HUES6 (cell line): ENCODE measurements around the gene KIF5A.
A peak's percentile ranks its signal among the peaks of the same experiment; 100 is the strongest.

Experiments used
- H3K27ac ChIP-seq: 2 replicates; pipeline ENCODE4 v1.7.0; 2013; ENCODE audit warnings: low read depth, mild to moderate bottlenecking, low read length, inconsistent platforms
- H3K27me3 ChIP-seq: 2 replicates; pipeline ENCODE4 v1.6.1; 2013; ENCODE audit warnings: low read length; ENCODE audit not compliant: control insufficient read depth, insufficient read depth
- H3K36me3 ChIP-seq: 2 replicates; pipeline ENCODE4 v1.6.1; 2013; ENCODE audit warnings: low read length; ENCODE audit not compliant: control insufficient read depth, insufficient read depth
- H3K4me1 ChIP-seq: 2 replicates; pipeline ENCODE4 v1.6.1; 2013; ENCODE audit warnings: low read length; ENCODE audit not compliant: control insufficient read depth, insufficient read depth
- H3K4me3 ChIP-seq: 2 replicates; pipeline ENCODE4 v1.5.1; 2013; ENCODE audit warnings: low read depth, low read length
- H3K9ac ChIP-seq: one replicate; pipeline ENCODE4 v1.6.1; 2013; ENCODE audit warnings: mild to moderate bottlenecking, low read length
- H3K9me3 ChIP-seq: 2 replicates; pipeline ENCODE4 v1.6.1; 2013; ENCODE audit warnings: low read depth, low read length; ENCODE audit not compliant: control insufficient read depth, insufficient read depth

KIF5A gene

DNA sequence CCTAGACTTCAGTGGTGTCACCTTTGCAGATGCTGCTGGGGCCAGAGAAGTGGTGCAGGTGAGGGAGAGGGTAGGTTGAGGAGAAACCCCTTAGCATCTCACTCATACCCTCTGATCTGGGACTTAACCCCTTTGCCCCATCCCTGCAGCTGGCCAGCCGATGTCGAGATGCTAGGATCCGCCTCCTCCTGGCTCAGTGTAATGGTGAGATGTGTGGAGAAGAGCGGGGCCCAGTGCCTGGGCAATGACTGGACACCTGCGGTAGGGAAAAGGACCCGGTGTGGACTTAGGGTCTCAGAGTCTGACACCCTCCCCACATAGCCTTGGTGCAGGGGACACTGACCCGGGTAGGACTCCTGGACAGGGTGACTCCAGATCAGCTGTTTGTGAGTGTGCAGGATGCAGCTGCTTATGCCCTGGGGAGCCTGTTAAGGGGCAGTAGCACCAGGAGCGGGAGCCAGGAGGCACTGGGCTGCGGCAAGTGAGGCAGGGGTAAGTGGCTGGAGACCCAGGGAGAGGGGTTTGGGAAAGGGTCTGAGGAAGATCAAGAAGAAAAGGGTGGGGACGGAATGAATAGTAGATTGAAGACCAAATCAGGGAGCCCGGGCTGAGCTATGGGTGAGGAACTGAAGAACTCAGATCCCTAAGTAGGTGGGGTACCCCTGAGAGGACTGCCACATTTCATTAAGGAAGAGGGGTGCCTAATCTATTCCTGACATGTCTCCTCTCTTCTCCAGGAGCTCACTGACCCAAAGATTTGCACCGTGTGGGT lies 75.6 kb downstream of the KIF5A start:
- H3K9me3 ChIP-seq, result no peaks in the 10 kb centered on the region
- peaks cover 100% of the 10 kb centered on the region for H3K27me3 ChIP-seq
- peaks cover 14% of the 10 kb centered on the region for H3K4me1 ChIP-seq
- H3K27ac ChIP-seq, result no peak overlapping the region
- H3K9ac ChIP-seq, result no peak overlapping the region
- H3K4me3 ChIP-seq, result no peak overlapping the region
- H3K36me3 ChIP-seq, result no peaks in the 10 kb centered on the region

DNA sequence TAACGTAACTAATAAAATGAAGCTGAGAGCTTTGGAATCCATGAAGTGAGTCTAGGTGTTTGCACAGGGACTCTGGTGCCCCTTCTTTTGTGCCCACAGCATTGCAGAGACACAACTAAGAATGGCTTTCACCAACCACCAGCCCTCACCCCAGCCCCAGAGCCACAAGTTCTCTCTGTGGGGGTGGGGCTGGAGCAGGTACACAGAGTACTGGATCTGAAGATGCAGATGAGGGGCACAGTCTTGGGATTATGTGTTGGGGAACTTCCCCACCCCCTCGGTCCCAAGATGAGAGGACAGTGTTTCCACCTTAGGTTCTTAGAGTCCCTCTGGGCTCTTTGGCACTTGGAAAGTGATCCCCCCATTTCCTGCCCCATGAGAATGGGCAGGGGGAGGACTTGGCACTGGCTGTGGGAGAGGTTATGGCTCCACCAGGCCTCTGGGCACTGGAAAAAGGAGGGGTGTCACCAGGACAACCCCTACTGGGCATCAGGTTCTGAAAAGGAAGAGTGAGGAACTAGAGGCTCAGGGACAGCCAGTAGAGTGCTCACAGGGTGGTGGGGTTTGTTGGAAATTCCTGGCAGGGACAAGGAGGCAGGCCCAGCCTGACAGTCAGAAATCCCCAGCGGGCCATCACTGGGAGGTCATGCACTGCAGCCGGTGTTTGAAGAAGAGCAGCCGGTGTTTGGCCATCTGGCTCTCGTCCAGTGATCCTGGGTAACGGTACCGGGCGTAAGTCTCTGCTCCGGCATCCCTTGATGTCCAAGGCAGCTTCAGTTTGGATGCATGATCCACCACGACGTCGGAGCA lies 76.5 kb downstream of the KIF5A start:
- no peaks in the 10 kb centered on the region for H3K9me3 ChIP-seq
- H3K27ac ChIP-seq, result no peak overlapping the region
- H3K36me3 ChIP-seq, result no peaks in the 10 kb centered on the region
- no peak overlapping the region for H3K9ac ChIP-seq
- H3K4me1 ChIP-seq, result peaks cover 8% of the 10 kb centered on the region
- H3K27me3 ChIP-seq, result peaks cover 100% of the 10 kb centered on the region
- no peak overlapping the region for H3K4me3 ChIP-seq

DNA sequence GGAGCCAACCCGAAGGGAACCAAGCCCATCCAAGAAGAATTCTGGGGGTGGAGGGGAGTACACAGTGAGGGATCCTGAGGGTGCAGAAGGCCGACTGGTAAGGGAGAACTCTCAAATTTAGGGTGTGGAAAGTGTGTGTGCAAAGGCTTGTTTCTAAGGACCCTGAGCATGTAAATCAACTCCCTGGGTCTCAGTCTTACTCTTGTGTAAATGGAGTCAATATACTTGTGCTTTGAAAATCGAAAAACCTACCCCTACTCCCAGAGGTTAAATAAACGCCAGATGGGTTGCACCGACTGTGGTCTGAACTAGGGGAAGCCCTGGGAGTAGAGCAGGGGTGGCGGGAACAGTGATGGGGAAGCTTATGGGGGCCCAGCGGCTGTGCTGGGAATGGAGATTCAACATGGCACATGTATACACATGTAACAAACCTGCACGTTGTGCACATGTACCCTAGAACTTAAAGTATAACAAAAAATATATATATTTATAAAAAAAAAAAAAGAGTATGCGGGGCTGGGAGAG lies 77.1 kb downstream of the KIF5A start:
- peaks cover 100% of the 10 kb centered on the region for H3K27me3 ChIP-seq
- H3K36me3 ChIP-seq, result no peaks in the 10 kb centered on the region

DNA sequence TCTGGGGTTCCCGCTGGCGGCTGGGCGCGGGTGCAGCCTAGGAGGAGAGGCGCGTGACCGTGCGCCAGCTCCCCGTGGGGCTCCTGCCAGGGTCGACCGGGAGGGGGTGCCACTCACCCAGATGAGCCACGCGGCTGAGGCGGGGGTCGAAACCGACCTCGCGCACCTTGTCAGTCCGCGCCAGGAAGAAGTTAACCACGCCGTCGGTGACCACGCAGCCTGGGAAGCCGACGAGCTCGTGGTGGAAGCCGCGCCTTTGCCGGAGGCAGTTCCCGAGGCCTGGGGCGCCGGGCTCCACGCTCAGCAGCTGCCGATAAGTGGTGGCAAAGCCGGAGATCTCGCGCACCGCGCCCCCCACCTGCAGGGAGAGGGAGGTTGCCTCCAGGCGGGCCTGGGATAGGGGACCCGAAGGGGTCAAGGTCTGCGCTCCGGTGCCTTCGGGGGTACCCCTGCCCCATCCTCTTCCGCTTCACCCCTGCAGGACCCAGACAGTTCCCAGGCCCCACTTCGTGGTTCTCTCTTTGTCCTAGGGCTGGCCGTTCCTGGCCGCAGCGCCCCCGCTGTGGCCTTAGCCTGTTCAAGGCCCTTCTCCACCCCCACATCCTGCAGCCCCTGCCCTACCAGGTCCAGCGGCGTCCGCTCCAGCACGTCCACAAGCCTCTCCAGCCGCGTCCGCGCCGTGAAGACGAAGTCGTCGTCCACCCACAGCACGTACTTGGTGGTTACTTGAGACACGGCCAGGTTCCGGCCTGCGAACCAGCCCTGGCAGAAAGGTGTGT lies 77.8 kb downstream of the KIF5A start:
- Histone ChIP-seq H3K9me3 (no peaks in the 10 kb centered on the region), H3K9ac (no peak overlapping the region), H3K4me3 (peak overlapping the region; percentile 41; the same call in 1 of the 2 replicates), H3K27ac (no peak overlapping the region), H3K27me3 (peaks cover 100% of the 10 kb centered on the region), H3K36me3 (no peaks in the 10 kb centered on the region), H3K4me1 (peaks cover 10% of the 10 kb centered on the region)

More for the DNA sequence above, 77.1 kb downstream of the KIF5A start:
- Histone ChIP-seq H3K9me3 (no peaks in the 10 kb centered on the region), H3K27ac (no peak overlapping the region), H3K4me1 (peaks cover 10% of the 10 kb centered on the region), H3K9ac (no peak overlapping the region), H3K4me3 (no peak overlapping the region)

DNA sequence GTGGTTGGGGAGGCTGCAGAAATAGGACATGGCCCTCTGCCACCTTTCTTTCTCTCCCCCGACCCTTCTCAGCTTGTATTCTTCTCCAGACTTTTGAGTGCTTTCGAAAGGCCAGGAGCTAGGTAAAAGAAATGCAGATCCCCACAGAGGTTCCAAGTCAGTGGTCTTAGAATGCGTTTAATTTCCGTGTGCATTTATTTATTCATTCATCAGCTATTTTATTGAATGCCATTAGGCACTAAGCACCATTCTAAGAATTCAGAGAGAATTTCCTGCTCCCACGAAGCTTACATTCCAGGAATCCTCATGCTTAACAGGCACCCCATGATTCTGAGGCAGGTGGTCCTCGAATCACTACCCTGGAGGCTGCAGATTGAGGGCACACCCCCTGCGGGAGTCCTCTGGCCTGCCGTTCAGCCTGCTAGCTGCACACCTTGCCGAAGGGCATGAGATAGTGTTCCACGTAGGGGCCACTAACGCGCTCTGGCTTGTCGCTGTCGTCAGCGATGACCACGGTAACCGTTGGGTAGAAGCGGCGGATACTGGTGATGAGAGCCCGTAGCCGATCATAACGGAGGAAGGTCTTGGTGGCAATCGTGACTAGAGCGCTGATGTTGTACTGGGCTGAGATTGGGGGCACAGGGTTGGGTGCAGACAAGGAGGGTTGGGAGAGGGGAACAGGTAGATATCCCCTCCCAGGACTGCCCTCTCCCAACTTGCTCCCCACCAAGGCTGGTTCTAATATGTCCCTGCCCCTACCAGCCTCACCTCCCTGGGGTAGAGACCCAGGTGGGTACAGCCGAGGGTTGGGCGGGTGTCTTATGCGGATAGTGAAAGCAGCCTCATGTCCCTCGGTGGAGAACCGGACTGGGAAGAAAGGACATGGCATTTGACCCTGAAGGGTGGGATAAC lies 78.7 kb downstream of the KIF5A start:
- Histone ChIP-seq H3K4me3 (peak overlapping the region; percentile 41; the same call in 1 of the 2 replicates), H3K4me1 (peaks cover 13% of the 10 kb centered on the region), H3K27me3 (peaks cover 100% of the 10 kb centered on the region), H3K9me3 (no peaks in the 10 kb centered on the region), H3K9ac (no peak overlapping the region), H3K27ac (no peak overlapping the region), H3K36me3 (no peaks in the 10 kb centered on the region)

DNA sequence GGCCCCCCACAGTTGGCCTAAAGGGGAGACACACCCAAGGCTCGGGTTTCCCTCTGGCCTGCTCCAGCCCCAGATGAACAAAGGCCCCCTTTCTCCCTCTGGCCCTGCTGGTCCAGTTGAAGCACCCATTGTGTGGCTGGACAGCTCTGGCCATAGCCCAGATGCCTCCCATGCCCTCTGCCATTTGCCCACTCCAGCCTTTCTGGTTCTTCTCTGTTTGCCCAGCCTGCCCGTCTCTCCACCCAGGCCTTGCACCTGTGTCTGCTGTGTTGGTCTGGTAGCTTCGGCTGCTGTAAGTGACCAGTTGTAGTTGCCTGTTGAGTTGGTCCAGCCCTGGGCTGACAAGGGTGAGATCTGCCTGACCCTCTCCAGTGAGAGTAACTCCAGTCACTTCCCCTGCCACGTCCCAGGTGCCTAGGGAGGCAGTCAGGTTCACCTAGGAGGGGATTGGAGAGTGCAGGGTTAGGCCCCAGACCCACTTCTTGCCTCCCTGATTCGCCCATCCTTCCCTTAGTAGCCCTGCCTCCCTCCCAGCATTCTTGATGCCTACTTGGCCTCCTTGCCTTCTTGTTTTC lies 80.1 kb downstream of the KIF5A start:
- H3K9me3 ChIP-seq, result no peaks in the 10 kb centered on the region
- H3K36me3 ChIP-seq, result no peaks in the 10 kb centered on the region
- H3K27me3 ChIP-seq, result peaks cover 98% of the 10 kb centered on the region
- no peak overlapping the region for H3K9ac ChIP-seq
- no peak overlapping the region for H3K27ac ChIP-seq
- H3K4me3 ChIP-seq, result no peak overlapping the region
- peaks cover 13% of the 10 kb centered on the region for H3K4me1 ChIP-seq

DNA sequence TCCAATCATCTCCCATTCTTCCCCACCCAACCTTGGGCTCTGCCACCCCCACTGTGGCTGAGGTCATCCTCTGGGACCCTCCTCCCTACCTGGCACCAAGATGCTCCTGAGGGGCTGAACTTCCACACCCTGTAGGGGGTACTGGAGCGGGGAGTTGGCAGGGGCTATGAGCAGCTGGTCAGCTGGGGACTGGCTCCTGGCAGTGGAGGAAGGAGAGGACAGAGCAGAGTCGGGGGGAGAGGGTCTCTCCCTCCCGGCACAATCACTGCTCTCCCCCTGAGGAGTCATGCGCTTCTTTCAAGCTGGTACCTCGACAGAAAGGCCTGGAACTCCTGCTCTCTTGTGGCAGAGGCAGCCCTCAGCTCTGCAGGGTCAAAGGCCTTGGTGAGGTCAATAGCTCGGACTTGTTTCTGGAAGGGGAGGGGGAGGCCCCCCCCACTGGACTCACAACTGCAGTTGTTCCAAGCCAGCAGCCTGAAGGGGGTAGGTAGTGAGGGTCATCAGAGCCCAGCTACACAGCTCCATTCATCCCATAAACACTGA lies 81.1 kb downstream of the KIF5A start:
- Histone ChIP-seq H3K4me3 (no peak overlapping the region), H3K9ac (no peak overlapping the region), H3K4me1 (peaks cover 13% of the 10 kb centered on the region), H3K27ac (no peak overlapping the region), H3K9me3 (no peaks in the 10 kb centered on the region), H3K36me3 (no peaks in the 10 kb centered on the region), H3K27me3 (peaks cover 93% of the 10 kb centered on the region)

DNA sequence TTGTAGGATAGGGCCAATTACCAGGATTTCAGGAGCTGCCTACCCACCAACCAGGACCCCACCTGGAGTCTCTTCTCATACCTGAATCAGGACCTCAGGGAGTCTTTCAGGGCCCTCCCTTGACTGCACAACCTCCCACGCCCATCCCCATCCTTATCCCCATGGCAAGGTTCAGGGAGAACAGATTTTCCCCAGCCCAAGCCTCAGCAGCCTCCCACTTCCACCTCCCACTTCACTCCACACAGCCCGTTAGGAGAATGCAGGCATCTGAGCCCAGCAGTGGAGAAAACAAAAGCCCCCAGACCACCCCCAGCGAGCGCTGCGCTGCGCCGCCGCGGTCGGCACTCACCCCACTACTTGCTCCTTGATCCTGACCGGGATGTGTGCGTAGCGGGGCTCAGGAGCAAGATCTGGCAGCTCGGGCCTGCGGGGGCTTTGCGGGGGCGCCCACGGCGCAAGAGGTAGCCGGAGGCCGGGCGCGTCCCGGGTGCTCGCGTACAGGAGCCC lies 81.8 kb downstream of the KIF5A start:
- Histone ChIP-seq H3K27ac (no peak overlapping the region), H3K9me3 (no peaks in the 10 kb centered on the region), H3K27me3 (peaks cover 86% of the 10 kb centered on the region), H3K4me1 (peaks cover 13% of the 10 kb centered on the region), H3K36me3 (no peaks in the 10 kb centered on the region), H3K4me3 (peak overlapping the region; percentile 71), H3K9ac (no peak overlapping the region)

DNA sequence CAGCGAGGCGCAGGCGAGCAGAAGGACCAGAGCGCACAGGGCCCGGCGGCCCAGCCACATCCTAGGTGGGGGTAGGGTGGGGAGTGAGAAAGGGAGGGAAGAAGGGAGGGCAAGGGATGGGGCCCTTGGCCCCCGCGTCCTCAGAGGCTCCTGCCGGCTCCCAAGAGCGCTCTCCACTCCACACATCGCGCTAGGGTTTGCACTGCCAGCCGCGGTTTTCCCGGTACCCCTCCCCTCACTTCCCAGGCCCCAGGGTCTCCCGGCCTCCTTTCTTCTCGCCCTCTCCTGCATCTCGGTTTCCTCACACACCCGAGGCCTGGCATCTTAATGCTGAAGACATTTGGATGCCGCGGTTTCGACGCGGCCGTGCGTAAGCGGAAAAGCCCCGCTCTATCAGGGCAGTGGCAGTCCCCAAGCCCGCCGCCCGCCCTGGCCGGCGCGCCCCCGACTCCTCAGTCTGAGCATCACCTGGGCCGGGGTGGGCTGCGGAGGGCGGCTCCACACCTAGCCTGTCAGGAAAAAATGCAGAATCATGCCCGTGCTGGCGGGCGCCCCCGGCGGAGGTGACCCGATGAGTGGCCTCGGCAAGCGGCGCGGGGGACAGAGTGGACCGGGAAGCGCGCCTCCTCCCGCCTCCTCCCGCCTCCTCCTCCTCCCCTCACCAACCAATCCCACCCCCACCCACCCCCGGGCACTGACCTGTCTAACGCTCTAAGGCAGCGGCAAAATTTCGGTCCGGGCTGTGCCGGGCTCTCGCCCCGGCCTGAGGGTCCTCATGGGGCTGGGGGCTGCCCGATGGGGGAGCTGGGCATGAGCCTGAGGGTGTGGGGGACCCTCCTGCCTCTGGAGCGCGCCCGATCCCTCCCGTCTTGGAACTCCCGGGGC lies 82.5 kb downstream of the KIF5A start:
- H3K27ac ChIP-seq, result no peak overlapping the region
- H3K9me3 ChIP-seq, result no peaks in the 10 kb centered on the region
- peak overlapping the region; percentile 39 for H3K9ac ChIP-seq
- peaks cover 13% of the 10 kb centered on the region for H3K4me1 ChIP-seq
- H3K27me3 ChIP-seq, result peaks cover 80% of the 10 kb centered on the region
- H3K36me3 ChIP-seq, result no peaks in the 10 kb centered on the region
- peak overlapping the region; percentile 71 for H3K4me3 ChIP-seq
